Smooth muscle cell (in vitro differentiated cells): ENCODE results near the gene METTL22. TPM values are rescaled to one million over a fixed set of nuclear protein-coding genes. Genes with fewer than 3 reads are reported as not detected.

Experiments
- DNase-seq: peaks from one replicate; lab custom pipeline; 2025; ENCODE audit not compliant: unreplicated experiment; lab: John Stamatoyannopoulos, UW
- H2AFZ ChIP-seq: fragments of 200-600 bp; sonication (generic); 2 replicates; pipeline ENCODE4 v1.6.0; 2016; ENCODE audit warnings: antibody characterized with exemption, low read depth, mild to moderate bottlenecking
- H3F3A ChIP-seq: fragments of 200-600 bp; sonication (generic); 2 replicates; pipeline ENCODE4 v1.6.0; 2017; ENCODE audit warnings: antibody characterized with exemption, low read depth
- H3K27ac ChIP-seq: fragments of 200-600 bp; sonication (generic); 2 replicates; pipeline ENCODE4 v1.5.1; 2016; ENCODE audit warnings: low read depth, mild to moderate bottlenecking
- H3K27me3 ChIP-seq: fragments of 200-600 bp; sonication (generic); 2 replicates; pipeline ENCODE4 v1.6.1; 2016; ENCODE audit warnings: low read depth, mild to moderate bottlenecking
- H3K36me3 ChIP-seq: fragments of 200-600 bp; sonication (generic); 2 replicates; pipeline ENCODE4 v1.5.1; 2016; ENCODE audit warnings: low read depth
- H3K4me1 ChIP-seq: fragments of 200-600 bp; sonication (generic); 2 replicates; pipeline ENCODE4 v1.5.1; 2016; ENCODE audit warnings: low read depth
- H3K4me2 ChIP-seq: fragments of 200-600 bp; sonication (generic); 2 replicates; pipeline ENCODE4 v1.6.0; 2016; ENCODE audit warnings: mild to moderate bottlenecking
- H3K4me3 ChIP-seq: fragments of 200-600 bp; sonication (generic); 2 replicates; pipeline ENCODE4 v1.5.1; 2016; ENCODE audit warnings: mild to moderate bottlenecking
- H3K79me2 ChIP-seq: fragments of 200-600 bp; sonication (generic); 2 replicates; pipeline ENCODE4 v1.6.0; 2016; ENCODE audit warnings: low read depth, mild to moderate bottlenecking
- H3K9ac ChIP-seq: fragments of 200-600 bp; sonication (generic); 2 replicates; pipeline ENCODE4 v1.6.0; 2016; ENCODE audit warnings: low read depth
- H3K9me3 ChIP-seq: fragments of 200-600 bp; sonication (generic); replicated peaks from 2 replicates; pipeline ENCODE4 v1.5.1; 2016; ENCODE audit warnings: low read depth
- H4K20me1 ChIP-seq: fragments of 200-600 bp; sonication (generic); 2 replicates; pipeline ENCODE4 v1.6.0; 2016; ENCODE audit warnings: low read depth
- WGBS: methylation state at CpG from one replicate; pipeline ENCODE4 v1.1.7; 2016; ENCODE audit warnings: low lambda C conversion rate; 5-methylcytosine and 5-hydroxymethylcytosine counted together
- polyA plus RNA-seq: library from polyadenylated mRNA; unstranded; fragments of >200 nt; fragmentation: Nextera tagmentation; extraction: Ambion mirVana; gene quantifications from 2 replicates; pipeline ENCODE4 v1.2.1, GENCODE V29; 2016
- total RNA-seq: library from RNA; depleted of rRNA; stranded (reverse); fragments of >200 nt; gene quantifications from 2 replicates; pipeline ENCODE4 v1.2.3, GENCODE V29; 2014
- TF ChIP-seq, protein P1 (sequence below): fragments of 200-600 bp; sonication (generic); IDR thresholded peaks from 2 replicates; pipeline ENCODE4 v1.5.1; 2017; ENCODE audit warnings: borderline replicate concordance, mild to moderate bottlenecking, antibody characterized with exemption; ENCODE audit not compliant: insufficient read depth, poor library complexity, severe bottlenecking

METTL22 gene
- total and polyA plus RNA-seq, 2 experiments from 2014 or later: 19.2 to 37.4 TPM

DNA sequence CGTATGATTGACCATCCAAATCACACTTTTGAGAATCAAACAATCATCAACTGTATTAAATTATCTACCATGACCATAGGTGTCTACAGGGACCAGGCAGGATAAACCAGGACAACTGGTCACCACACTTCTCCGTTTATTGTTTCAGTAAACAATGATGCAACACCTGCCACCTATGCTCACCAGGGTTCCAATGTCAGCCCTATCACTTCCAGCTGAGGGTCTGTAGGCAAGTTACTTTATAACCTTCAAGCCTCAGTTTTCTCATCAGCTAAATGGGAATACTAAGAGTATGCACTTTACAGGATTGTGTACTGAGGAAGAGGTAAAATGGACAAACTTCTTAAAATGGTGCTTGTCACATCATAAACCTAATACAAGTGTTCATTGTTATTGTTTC, 46.1 kb upstream of the METTL22 start:
- Histone ChIP-seq H3F3A (no peaks in the 10 kb centered on the region), H3K36me3 (no peaks in the 10 kb centered on the region)
- TF ChIP-seq, protein P1, sequence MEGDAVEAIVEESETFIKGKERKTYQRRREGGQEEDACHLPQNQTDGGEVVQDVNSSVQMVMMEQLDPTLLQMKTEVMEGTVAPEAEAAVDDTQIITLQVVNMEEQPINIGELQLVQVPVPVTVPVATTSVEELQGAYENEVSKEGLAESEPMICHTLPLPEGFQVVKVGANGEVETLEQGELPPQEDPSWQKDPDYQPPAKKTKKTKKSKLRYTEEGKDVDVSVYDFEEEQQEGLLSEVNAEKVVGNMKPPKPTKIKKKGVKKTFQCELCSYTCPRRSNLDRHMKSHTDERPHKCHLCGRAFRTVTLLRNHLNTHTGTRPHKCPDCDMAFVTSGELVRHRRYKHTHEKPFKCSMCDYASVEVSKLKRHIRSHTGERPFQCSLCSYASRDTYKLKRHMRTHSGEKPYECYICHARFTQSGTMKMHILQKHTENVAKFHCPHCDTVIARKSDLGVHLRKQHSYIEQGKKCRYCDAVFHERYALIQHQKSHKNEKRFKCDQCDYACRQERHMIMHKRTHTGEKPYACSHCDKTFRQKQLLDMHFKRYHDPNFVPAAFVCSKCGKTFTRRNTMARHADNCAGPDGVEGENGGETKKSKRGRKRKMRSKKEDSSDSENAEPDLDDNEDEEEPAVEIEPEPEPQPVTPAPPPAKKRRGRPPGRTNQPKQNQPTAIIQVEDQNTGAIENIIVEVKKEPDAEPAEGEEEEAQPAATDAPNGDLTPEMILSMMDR: no peak

DNA sequence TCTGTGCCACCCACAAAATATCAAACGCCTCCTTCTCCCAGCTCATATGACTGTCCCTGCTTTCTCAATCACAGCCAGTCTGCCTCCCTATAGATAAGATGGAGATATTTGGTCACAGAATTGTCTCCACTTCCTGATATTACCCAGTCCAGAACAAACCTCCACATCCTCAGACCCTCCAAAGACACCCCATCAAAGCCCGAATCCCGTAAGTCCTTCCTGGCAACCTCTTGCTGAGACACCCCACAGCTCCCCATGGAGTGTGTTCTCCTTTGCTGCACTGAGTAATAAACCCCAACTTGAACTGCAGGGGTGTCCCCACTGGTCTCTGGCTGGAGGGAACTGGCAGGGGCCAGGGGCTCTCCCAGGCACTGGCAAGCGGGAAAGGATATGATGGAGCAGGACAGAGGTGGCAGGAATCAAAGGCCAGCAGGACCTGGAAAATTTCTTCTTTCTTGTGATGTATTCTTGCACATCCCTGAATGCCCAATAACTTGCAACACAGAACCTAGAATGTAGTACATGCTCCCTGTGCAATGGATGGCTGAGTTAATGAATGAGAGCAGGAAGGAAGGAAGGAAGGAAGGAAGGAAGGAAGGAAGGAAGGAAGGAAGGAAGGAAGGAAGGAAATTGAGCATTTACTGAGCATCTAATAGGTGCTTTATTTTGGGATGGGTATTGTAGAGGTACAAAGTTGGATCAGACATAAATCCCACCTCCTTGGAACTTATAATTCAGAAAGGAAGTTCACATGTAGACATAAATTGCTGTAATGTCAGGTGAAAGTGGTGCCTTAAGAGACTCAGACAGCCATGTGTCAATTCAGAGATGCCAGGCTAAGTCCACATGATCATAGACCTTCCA, 45.1 kb upstream of the METTL22 start:
- H4K20me1 ChIP-seq: no peaks in the 10 kb centered on the region
- no peak for DNase-seq
- H3K4me3 ChIP-seq: no peak overlapping the region
- H3K27ac ChIP-seq: no peak overlapping the region
- no peaks in the 10 kb centered on the region for H3K79me2 ChIP-seq
- TF ChIP-seq, protein P1: no peak
- peaks cover 20% of the 10 kb centered on the region for H3K27me3 ChIP-seq
- H3K4me1 ChIP-seq: peaks cover 6% of the 10 kb centered on the region
- no peaks in the 10 kb centered on the region for H3K9me3 ChIP-seq
- H3K9ac ChIP-seq: no peak overlapping the region
- H2AFZ ChIP-seq: no peak overlapping the region
- no peaks in the 10 kb centered on the region for H3K36me3 ChIP-seq
- H3F3A ChIP-seq: no peaks in the 10 kb centered on the region
- no peak overlapping the region for H3K4me2 ChIP-seq
- WGBS: 88% methylated on average over 4 of the region's 4 CpGs

More for the DNA sequence above, 46.1 kb upstream of the METTL22 start:
- H3K4me2 ChIP-seq: no peak overlapping the region
- 84% methylated on average over 2 of the region's 2 CpGs for WGBS
- no peaks in the 10 kb centered on the region for H4K20me1 ChIP-seq
- H3K79me2 ChIP-seq: no peaks in the 10 kb centered on the region
- no peak overlapping the region for H3K4me3 ChIP-seq
- H2AFZ ChIP-seq: no peak overlapping the region
- peaks cover 20% of the 10 kb centered on the region for H3K27me3 ChIP-seq
- H3K9ac ChIP-seq: no peak overlapping the region
- no peak for DNase-seq
- H3K4me1 ChIP-seq: peaks cover 7% of the 10 kb centered on the region
- no peak overlapping the region for H3K27ac ChIP-seq
- no peaks in the 10 kb centered on the region for H3K9me3 ChIP-seq

DNA sequence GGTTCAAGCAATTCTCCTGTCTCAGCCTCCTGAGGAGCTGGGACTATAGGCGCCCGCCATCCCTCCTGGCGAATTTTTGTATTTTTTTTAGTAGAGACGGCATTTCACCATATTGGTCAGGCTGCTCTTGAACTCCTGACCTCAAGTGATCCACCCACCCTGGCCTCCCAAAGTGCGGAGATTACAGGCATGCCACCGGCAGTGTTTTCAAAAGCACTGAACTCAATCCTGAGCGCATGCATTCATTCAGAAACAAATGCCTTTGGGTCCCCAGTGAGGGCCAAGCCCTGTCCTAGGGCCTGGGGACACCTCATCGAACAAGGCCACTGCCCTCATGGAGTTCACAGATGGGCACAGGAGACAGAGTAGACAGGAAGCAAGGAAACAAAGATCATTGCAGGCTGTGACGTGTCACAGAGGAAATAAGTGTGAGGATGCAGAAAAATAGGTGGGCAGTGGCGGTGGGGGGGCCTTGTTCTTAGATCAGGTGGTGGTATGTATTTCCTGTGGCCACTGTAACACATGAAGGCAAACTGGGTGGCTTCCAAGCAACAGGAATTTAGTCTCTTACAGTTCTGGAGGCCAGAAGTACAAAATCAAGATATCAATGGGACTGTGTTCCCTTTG, 43.7 kb upstream of the METTL22 start:
- Histone ChIP-seq H3K27ac (no peak overlapping the region), H2AFZ (no peak overlapping the region), H3K9me3 (no peaks in the 10 kb centered on the region), H3F3A (no peaks in the 10 kb centered on the region), H3K79me2 (no peaks in the 10 kb centered on the region), H3K9ac (no peak overlapping the region), H3K4me3 (no peak overlapping the region), H3K4me1 (no peaks in the 10 kb centered on the region), H3K27me3 (peaks cover 20% of the 10 kb centered on the region), H3K4me2 (no peak overlapping the region), H4K20me1 (no peaks in the 10 kb centered on the region), H3K36me3 (no peaks in the 10 kb centered on the region)
- DNase-seq: no peak
- WGBS: 89% methylated on average over 10 of the region's 10 CpGs
- TF ChIP-seq, protein P1: no peak
